SHP77 (cell line): ENCODE measurements around the gene FBXO45.
"Not testable (repeated sequence)": the region's sequence is repeated elsewhere in the genome, so short reads cannot be mapped to it uniquely, and the experiment has no call there.

Source experiments
- DNase-seq, 2 experiments: peaks; one replicate each; lab custom pipeline; 2025; lab: John Stamatoyannopoulos, UW

The FBXO45 gene

DNA sequence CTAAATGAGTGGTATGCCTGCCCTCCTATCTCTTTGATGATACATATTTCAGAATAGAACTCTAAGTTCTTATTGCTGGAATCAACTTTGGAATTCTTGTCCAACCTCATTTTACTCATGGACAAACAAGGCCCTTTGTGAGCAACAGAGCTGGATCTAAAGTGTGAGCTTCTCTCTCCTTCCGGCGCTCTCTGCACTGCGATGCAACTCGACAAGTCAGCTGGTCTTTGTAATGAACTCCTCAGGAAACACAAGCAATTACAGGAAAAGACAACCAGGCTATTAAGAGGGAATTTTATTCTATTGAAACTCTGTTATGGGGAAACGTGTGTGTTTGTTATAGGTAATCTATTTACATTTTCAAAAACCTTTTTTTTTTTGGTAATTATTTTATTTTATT is 50.8 kb downstream of the FBXO45 start:
- no peak for DNase-seq

DNA sequence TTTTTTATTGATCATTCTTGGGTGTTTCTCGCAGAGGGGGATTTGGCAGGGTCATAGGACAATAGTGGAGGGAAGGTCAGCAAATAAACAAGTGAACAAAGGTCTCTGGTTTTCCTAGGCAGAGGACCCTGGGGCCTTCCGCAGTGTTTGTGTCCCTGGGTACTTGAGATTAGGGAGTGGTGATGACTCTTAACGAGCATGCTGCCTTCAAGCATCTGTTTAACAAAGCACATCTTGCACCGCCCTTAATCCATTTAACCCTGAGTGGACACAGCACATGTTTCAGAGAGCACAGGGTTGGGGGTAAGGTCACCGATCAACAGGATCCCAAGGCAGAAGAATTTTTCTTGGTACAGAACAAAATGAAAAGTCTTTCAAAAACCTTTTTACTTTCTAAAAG is 51.2 kb downstream of the FBXO45 start:
- not testable (repeated sequence) for DNase-seq

DNA sequence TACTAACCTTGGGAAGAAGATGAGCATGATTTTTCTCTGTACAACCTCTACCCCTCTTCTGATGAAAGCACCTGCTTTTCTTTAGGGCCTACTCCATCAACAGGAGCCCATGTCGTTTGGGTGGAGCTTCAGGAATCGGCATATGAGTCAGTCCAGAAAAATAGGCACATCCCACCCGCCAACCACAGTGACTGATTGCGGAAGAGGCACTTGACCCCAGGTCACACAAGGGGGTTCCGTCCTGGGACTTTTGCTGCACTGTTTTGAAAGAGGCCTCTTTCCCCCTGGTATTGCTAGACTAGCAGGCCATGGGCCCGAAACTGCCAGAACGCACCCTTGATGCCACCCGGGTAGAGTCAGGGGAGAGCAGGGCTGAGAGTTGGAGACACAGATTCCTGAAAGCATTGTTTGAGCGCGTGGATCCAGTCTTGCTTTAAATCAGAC is 51.7 kb downstream of the FBXO45 start:
- no peak for DNase-seq

DNA sequence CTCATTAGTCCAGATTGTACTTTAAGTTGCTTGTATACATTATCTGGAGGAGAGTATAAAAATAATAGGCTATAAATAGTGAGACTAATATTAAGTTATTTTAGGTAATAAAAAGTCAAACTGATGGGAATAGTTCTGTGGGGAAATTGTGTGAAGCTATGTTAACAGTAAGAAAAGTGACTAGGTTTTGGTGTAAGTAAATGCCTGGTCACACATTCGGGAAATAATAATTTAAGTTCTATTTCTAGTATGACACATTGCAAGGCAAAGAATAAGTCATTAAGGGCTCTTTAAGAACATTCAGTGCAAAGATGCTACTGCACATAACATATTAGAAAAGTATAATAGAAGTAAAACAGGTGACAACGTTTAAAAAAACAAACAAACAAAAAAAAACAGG is 52.2 kb downstream of the FBXO45 start:
- no peak for DNase-seq

DNA sequence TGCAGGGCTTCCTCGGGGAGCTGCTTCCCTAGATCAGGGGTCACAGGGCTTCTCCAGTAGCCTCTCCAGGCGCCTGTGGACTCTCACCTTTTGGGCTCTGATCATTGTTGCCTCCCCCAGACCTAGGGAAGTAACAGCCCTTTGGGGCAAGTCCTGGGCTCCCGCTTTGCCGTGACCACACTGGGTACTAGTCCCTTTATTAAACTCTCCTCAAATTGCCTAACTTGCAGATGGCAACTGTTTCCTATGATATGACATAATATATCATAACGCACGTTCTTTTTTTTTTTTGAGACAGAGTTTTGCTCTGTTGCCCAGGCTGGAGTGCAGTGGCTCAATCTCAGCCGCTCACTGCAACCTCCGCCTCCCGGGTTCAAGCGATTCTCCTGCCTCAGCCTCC is 53.2 kb downstream of the FBXO45 start:
- DNase-seq = no peak

DNA sequence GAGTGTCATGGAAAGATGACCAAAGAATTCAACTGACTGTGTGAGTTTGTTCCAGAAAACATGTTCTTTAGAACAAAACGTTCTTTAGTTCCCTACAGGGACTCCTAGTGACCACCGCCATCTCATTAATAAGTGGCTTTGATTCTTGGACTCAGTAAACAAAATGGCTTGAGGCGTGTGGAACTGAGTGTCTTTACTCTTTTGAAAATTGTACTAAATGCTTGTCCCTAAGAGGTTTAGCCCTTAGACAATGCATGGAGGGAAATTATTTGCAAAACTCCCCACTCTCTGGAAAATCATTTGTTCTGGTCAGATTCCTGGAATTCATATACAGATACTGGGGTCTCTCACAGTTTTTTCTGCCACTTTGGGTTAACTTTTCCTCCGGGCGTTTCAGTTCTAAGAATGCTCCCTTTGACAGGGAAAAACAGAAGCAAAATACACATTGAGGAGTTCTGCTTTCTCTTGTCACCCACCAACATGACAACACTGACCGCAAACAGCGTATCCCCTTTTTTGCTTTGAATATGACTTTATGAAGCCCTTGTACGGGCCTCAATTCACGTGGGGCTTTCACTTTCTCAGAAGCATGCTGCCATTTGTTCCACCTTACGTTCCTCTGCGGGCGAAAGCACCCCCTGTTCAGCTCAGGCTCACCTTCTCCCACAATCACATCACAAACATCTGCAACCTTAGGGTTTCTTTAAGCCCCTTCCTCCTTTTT is 55.8 kb downstream of the FBXO45 start:
- no peak for DNase-seq

DNA sequence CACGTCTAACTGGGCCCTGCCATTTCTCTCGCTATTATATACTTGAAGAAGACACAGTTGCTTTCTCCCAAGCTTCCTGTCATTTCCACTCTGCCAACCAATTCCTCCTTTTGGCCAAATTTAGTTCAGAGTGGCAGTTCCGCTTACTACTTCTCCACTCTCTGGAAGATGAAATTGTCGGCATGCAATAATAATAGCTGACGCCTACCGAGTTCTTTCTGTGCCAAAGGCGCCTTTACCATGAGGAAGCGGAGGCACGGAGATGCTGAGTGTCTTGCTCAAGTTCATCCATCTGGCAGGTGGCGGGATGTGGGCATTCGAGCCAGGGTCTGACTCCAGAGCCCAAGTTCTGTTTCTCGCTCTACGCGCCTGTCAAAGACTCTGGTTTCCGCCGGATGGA is 56.4 kb downstream of the FBXO45 start:
- no peak for DNase-seq

DNA sequence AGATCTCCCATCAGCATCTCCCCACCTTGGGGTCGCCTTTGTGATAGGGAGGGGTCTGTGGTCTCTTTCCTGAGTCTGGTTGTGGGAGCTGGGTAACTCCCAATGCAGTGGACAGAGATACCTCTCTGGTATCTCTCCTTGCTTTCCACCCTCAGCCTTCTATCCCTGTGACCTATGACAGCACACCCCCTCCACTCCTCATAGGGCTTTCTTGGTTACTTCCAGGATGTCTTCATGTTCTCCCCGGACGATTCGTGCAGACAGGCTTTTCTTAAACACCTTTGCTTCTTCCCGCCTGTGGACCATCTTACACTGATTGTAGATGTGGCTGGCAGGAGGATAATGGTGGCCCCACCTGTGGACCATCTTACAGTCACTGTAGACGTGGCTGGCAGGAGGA is 56.9 kb downstream of the FBXO45 start:
- DNase-seq = no peak

DNA sequence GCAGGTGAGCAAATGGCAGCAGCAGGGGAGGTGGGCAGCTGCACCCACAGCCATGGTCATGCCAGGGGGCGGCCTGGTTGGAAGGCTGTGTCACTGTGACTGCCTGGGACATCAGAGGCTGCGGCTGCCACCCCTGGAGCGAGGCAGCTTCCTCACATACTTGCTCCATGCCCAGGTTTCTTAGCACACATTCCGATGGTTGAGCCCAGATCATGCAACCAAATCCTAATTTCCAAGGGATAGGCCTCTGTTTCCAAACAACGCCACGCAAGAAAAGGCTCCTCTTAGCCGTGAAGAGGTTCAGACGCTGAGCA is 59.4 kb downstream of the FBXO45 start:
- DNase-seq = no peak

DNA sequence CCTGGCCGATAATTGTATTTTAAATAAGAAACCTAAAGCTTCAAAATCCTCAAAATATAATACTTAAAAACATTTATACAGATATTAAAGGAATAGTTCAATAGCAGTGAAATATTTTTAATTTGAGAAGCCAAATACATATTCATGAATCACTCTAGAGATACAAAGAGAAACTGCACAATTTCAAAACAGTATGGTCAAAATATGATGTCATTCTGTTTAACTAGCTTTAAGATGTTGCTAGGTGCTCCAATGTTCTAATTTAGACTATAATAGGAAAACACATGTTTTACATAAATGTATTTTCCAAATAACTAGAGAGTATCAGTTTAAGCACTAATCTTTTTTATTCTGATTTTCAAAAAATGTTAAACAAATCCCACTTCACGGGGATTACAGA is 60.8 kb downstream of the FBXO45 start:
- DNase-seq = no peak

DNA sequence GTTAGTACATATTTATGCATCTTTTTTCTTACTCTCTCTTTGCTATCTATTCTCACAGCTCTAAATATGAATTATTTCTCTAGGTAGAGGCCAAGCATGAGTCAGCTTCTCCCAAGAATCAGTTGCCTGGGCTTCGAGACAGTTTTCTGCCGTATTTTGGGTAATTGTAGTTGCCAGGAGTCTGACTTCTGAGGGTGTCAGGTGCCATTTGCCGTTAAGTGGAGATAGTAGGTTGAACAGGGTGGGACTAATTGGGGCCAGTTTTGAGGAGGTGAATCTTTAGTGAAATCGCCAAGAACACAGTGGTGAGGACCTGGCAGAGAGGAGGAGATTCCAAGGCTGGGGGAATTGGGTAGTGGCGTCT is 63.2 kb downstream of the FBXO45 start:
- DNase-seq = no peak

DNA sequence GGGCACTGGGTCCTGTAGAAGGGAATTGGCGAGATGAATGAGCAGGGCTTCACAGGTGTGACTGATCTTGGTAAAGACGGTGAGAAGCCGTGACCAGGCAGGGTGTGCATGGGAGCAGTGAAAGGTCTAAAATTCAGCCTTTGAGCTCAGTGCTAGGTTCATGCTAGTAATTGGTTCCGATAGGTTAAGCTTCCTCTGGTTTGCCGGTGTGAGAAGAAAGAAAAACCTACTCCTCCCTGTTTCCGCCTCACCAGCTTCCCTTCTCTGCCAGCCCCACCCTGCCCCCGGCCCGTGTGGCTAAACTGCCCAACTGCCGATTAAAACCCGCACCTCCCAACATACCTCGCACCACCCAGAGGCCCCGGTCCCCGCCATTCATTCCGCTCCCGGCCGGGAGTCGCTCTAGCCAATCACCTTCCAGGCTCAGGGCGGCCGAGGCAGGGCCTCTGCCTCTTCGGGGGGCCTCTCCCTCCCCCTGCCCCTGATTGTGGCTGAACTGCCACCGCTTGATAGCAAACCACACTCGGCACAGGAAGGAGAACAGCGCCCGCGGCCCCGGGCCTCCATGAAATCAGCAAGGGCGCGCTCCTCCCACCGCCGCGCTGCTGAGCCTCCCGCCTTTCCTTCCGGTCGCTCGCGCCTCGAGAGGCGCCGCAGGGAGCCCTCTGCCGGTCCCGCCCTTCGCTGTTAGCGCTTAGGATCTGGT is 63.7 kb downstream of the FBXO45 start:
- peak; percentile 62 to 83 for DNase-seq

DNA sequence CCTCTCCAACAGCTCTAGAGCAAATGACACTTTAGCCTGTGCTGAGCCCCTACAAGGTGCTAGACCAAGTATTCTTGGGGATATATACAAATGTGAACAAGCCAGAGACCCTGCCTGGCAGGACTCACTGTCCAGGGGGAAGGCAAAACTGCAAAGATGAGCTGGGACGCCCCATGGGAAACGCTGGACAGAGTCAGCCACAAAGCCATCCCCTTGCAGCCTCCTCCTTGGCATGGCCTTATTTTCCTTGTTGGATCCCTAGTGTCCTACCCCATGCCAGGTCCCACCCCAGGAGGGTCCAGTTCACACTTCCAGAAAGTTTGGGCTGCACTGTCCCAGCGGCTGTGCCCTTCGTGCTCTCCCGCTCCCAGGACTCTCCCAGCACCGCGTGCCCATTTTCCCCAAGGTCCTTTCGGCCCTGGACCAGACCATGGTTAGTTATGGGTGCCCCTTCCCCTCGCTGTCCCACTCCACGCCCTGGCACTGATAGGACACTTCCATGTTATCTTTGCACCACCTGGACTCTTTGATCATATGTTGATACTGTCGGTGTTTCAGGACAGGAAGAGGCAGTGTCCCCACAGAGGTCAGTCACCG is 65.2 kb downstream of the FBXO45 start:
- DNase-seq = no peak

DNA sequence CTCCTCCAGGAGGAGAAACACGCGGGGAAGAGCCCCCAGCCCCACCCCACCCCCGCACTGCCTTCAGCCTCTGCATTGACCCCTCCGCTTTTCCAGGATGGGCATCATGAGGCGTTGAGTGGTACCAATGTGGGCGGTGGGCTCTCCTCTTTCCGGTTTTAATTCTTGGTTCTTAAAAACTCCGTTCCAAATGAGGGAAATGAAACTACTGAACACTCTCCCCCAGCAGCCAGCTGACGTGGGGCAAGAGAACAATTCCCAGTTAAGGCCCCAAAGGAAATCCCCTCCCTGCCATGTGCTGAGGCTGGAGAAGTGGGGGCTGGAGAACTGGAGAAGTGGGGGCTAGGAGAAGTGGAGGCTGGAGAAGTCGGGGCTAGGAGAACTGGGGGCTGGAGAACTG is 65.8 kb downstream of the FBXO45 start:
- DNase-seq = no peak

DNA sequence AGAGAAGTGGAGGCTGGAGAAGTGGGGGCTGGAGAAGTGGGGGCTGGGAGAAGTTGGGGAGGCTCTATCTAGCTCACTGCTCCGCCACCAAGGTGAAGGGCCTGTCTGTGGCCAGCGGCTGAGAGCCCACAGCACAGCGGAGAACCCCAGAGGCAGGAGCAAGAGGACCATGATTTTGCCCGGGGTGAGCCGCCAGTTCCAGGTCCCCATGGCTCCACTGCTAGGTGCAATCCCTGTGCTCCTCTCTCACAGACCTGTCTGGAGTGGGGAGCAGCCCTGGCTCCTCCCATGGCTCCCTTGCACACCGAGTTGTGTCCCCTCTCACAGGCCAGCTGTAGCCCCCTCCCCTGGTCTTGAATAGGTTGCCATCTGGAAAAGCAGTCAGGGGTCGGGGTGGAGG is 66.4 kb downstream of the FBXO45 start:
- DNase-seq = no peak

DNA sequence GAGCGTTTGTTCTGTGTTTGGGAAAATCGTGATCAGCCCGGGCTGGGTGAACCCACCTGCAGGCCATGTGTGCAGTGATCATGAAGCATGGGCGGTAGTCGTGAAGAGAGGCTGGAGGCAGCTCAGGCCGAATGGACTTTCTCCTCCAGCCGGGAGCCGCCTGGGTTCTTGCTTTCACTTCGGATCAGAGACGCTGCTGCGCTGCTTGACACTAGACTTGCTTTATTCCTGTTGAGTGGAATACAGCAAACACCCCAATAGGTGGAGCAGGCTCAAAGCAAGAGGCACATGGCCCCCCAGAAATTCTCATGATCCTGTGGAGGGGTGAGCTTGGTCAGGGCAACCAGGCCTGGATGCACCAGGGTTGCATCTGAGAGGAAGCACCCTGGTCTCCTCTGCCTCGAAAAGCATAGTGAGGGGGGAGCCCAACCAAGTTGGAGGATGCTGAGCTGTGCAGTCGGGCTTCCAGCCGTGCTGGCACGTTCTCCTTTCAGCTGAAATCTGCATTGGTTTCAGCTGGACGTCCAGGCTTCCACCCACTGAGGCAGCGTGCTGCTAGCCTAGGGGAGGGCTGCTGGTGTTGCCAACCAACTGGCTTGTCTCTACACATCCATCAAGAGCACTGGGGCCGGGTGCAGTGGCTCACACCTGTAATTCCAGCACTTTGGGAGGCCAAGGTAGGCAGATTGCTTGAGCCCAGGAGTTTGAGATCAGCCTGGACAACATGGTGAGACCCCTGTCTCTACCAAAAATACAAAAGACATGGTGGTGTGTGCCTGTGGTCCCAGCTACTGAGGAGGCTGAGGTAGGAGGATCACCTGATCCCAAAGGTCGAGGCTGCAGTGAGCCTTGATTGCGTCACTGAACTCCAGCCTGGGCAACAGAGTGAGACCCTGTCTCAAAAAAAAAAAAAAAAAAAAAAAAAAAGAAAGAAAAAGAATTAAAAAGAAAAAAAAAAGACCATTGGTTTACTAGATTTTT is 68.2 kb downstream of the FBXO45 start:
- DNase-seq = no peak

DNA sequence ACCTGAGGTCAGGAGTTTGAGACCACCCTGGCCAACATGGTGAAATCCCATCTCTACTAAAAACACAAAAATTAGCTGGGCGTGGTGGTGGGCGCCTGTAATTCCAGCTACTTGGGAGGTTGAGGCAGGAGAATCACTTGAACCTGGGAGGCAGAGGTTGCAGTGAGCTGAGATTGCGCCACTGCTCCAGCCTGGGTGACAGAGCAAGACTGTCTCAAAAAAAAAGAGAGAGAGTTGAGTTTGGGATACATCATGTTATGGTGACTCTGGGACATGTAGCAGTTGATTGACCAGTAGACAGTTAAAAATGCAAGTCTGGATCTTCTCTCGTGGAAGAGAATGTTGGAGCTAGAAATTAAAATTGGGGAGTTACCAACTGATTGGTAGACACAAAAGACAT is 69.5 kb downstream of the FBXO45 start:
- not testable (repeated sequence) for DNase-seq
